ENCODE data around the gene DCAF11. TPM values are rescaled to one million over a fixed set of nuclear protein-coding genes. Genes with fewer than 3 reads are reported as not detected.

Gene DCAF11
- total RNA-seq, 1 donor, result 47.9 TPM

DNA sequence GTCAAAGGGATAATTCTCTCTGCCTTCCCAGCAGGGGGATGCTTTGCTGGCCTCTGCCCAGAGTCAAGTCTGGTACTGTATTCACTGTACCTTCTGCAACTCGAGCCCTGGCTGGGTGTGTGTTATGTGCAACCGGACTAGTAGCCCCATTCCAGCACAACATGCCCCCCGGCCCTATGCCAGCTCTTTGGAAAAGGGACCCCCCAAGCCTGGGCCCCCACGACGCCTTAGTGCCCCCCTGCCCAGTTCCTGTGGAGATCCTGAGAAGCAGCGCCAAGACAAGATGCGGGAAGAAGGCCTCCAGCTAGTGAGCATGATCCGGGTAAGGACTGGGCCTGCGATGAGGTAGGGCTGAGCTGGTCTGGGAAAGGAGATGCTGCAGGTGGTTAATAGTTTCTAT is 36.0 kb downstream of the DCAF11 start:
- TF ChIP-seq, protein P1, sequence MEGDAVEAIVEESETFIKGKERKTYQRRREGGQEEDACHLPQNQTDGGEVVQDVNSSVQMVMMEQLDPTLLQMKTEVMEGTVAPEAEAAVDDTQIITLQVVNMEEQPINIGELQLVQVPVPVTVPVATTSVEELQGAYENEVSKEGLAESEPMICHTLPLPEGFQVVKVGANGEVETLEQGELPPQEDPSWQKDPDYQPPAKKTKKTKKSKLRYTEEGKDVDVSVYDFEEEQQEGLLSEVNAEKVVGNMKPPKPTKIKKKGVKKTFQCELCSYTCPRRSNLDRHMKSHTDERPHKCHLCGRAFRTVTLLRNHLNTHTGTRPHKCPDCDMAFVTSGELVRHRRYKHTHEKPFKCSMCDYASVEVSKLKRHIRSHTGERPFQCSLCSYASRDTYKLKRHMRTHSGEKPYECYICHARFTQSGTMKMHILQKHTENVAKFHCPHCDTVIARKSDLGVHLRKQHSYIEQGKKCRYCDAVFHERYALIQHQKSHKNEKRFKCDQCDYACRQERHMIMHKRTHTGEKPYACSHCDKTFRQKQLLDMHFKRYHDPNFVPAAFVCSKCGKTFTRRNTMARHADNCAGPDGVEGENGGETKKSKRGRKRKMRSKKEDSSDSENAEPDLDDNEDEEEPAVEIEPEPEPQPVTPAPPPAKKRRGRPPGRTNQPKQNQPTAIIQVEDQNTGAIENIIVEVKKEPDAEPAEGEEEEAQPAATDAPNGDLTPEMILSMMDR (IDR thresholded peaks at IDR 0.05; ENCODE audit: insufficient read depth, low read depth, low read length), result no peak
- H3K4me3 ChIP-seq (ENCODE audit: low read depth, low read length), result no peak overlapping the region
- no peak for DNase-seq (ENCODE audit: low read depth)

DNA sequence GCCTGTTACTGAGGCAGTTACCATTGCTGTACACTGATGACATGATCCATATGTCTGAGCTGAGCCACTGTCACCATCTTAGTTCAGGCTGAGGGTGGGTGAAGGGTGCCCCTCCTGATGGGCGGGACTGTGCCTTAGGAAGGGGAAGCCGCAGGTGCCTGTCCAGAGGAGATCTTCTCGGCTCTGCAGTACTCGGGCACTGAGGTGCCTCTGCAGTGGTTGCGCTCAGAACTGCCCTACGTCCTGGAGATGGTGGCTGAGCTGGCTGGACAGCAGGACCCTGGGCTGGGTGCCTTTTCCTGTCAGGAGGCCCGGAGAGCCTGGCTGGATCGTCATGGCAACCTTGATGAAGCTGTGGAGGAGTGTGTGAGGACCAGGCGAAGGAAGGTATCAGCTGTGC is 36.4 kb downstream of the DCAF11 start:
- TF ChIP-seq, protein P1 (IDR thresholded peaks at IDR 0.05; ENCODE audit: insufficient read depth, low read depth, low read length), result no peak
- H3K4me3 ChIP-seq (ENCODE audit: low read depth, low read length), result no peak overlapping the region
- DNase-seq (ENCODE audit: low read depth), result no peak

DNA sequence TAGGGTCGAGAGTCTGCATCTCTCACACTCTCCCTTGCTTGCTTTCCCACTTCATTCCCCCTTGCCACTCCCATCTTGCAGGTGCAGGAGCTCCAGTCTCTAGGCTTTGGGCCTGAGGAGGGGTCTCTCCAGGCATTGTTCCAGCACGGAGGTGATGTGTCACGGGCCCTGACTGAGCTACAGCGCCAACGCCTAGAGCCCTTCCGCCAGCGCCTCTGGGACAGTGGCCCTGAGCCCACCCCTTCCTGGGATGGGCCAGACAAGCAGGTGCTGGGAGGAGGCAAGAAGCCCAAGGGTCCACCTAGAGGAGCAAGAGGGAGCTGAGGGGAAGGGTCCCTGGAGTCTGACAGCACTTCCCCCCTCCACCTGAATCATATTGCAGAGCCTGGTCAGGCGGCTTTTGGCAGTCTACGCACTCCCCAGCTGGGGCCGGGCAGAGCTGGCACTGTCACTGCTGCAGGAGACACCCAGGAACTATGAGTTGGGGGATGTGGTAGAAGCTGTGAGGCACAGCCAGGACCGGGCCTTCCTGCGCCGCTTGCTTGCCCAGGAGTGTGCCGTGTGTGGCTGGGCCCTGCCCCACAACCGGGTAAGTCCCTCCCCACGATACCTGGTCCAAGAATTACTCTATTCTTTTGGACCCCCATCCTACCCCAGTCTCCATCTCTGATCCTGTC is 37.0 kb downstream of the DCAF11 start:
- H3K4me3 ChIP-seq (ENCODE audit: low read depth, low read length), result no peak overlapping the region
- TF ChIP-seq, protein P1 (IDR thresholded peaks at IDR 0.05; ENCODE audit: insufficient read depth, low read depth, low read length), result no peak
- no peak for DNase-seq (ENCODE audit: low read depth)

DNA sequence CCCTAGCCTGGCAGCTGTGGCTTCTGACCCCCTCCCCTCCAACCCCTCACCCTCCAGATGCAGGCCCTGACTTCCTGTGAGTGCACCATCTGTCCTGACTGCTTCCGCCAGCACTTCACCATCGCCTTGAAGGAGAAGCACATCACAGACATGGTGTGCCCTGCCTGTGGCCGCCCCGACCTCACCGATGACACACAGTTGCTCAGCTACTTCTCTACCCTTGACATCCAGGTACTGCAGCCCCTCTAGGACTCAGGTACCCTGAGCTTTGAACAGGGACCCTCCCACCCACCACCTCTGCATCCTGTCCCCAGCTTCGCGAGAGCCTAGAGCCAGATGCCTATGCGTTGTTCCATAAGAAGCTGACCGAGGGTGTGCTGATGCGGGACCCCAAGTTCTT is 40.5 kb downstream of the DCAF11 start:
- no peak overlapping the region for H3K4me3 ChIP-seq (ENCODE audit: low read depth, low read length)
- DNase-seq (ENCODE audit: low read depth), result no peak
- TF ChIP-seq, protein P1 (IDR thresholded peaks at IDR 0.05; ENCODE audit: insufficient read depth, low read depth, low read length), result no peak

DNA sequence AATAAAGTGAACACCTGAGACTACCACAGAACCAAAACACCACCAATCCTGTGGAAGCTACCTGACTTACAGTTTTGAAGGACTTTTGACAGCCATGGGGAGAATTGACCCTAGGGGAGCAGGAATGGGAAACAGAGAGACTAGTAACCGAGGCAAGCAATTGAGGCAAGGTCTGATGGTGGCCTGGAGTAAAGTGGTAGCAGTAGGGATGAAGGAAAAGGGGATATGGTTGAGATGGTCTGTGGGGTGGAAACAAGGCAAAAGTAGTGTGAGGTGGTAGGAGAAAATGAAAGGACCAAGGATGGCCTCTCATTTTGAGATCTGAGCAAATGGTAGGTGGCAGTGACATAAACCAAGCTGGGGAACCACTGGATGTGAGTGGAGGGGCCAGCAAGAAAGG is 42.3 kb downstream of the DCAF11 start:
- no peak overlapping the region for H3K4me3 ChIP-seq (ENCODE audit: low read depth, low read length)
- TF ChIP-seq, protein P1 (IDR thresholded peaks at IDR 0.05; ENCODE audit: insufficient read depth, low read depth, low read length), result no peak
- DNase-seq (ENCODE audit: low read depth), result no peak

DNA sequence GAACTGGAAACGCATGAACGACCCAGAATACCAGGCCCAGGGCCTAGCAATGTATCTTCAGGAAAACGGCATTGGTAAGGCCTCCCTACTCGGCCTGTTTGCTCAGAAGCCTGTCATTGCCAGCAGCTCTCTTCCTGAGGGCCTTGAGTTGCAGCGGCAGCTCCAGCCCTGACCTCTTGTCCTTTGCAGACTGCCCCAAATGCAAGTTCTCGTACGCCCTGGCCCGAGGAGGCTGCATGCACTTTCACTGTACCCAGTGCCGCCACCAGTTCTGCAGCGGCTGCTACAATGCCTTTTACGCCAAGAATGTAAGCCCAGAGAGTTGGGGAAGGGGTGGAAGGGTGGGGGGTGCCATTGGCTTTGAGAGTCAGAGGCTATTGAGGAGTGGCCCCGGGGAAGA is 42.8 kb downstream of the DCAF11 start:
- DNase-seq (ENCODE audit: low read depth), result no peak
- TF ChIP-seq, protein P1 (IDR thresholded peaks at IDR 0.05; ENCODE audit: insufficient read depth, low read depth, low read length), result no peak
- H3K4me3 ChIP-seq (ENCODE audit: low read depth, low read length), result no peak overlapping the region
